ENCODE data around the gene KCNT2.

DNA sequence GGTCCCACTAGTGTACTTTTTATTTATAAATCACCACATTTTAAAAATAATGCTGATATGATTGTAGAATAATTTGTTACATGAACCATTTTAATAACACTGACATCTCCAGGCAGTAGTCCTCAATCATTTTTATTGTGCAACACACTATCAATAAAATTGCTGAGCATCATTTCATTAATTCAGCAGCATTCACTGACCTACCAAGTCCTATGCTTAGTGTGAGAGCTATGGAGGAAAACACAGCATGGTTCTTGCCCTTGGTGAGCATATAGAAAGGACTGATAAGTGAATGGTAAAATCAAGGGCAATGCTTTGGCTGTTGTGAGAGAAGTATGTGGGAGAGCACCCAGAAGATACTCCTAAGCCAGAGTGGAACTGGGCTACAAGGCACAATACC is 119.7 kb downstream of the KCNT2 start:
- TF ChIP-seq POLR2AphosphoS5 (IDR thresholded peaks at IDR 0.05; ENCODE audit: low read depth, low read length) (no peak), TEAD4 (IDR thresholded peaks at IDR 0.05; ENCODE audit: borderline replicate concordance, insufficient read depth) (no peak), EP300 (IDR thresholded peaks at IDR 0.05; ENCODE audit: borderline replicate concordance in 1 of 2, low read depth in 1 of 2, low read length in 1 of 2) (no peak)
